HG02588 (cell line): ENCODE measurements around the gene LRP8.

Experiments
- ATAC-seq: cut with Tn5 transposase; IDR thresholded peaks from one replicate; pipeline ENCODE4 v1.9.1; 2021; ENCODE audit warnings: mild to moderate bottlenecking, moderate library complexity; ENCODE audit not compliant: unreplicated experiment

Gene LRP8

GRCh38 chr1:53328009-53328461, at the start of gene LRP8:
Gene LRP8, minus strand, starts transcription at chr1:53328070. Its CDS starts 158 bp downstream, at chr1:53327912.
- peak; percentile 43 for ATAC-seq

- no peak for ATAC-seq
These were observed 49.6 kb upstream of the LRP8 start for GRCh38 chr1:53377438-53377841.

- no peak for ATAC-seq
These were observed 49.0 kb upstream of the LRP8 start for GRCh38 chr1:53376742-53377437.

GRCh38 chr1:53376041-53376461, 48.2 kb upstream of the LRP8 start:
- ATAC-seq = no peak

- ATAC-seq = no peak
These were observed 47.6 kb upstream of the LRP8 start for GRCh38 chr1:53375440-53375839.

GRCh38 chr1:53373246-53373645, 45.4 kb upstream of the LRP8 start:
- no peak for ATAC-seq

- no peak for ATAC-seq
These were observed 44.7 kb upstream of the LRP8 start for GRCh38 chr1:53372501-53372951.

GRCh38 chr1:53371851-53372250, 44.0 kb upstream of the LRP8 start:
- ATAC-seq = no peak

- no peak for ATAC-seq
These were observed 43.3 kb upstream of the LRP8 start for GRCh38 chr1:53371121-53371666.

- no peak for ATAC-seq
These were observed 42.6 kb upstream of the LRP8 start for GRCh38 chr1:53370369-53370961.

GRCh38 chr1:53369761-53370160, 41.9 kb upstream of the LRP8 start:
- no peak for ATAC-seq

- no peak for ATAC-seq
These were observed 41.3 kb upstream of the LRP8 start for GRCh38 chr1:53369034-53369750.

- no peak for ATAC-seq
These were observed 40.6 kb upstream of the LRP8 start for GRCh38 chr1:53368314-53369033.

GRCh38 chr1:53367503-53368313, 39.8 kb upstream of the LRP8 start:
- no peak for ATAC-seq

GRCh38 chr1:53366901-53367502, 39.1 kb upstream of the LRP8 start:
- ATAC-seq = no peak

GRCh38 chr1:53365437-53366063, 37.7 kb upstream of the LRP8 start:
- no peak for ATAC-seq

- ATAC-seq = no peak
These were observed 35.2 kb upstream of the LRP8 start for GRCh38 chr1:53362851-53363642.

GRCh38 chr1:53362270-53362669, 34.4 kb upstream of the LRP8 start:
- no peak for ATAC-seq
